ENCODE results near the gene VRK3.

- TF ChIP-seq FOSL2 (IDR thresholded peaks at IDR 0.05) (no peak), FOSL2 (CRISPR knock-in tag; IDR thresholded peaks at IDR 0.05) (no peak), CTCF (IDR thresholded peaks at IDR 0.05) (no peak), PHF8 (IDR thresholded peaks at IDR 0.05; ENCODE audit: borderline replicate concordance, low read depth) (no peak), CHD2 (IDR thresholded peaks at IDR 0.05; ENCODE audit: low read length, partially characterized antibody) (no peak), REST (IDR thresholded peaks at IDR 0.05) (no peak), ESRRA (IDR thresholded peaks at IDR 0.05; ENCODE audit: borderline replicate concordance, low read length) (no peak), EP300 (IDR thresholded peaks at IDR 0.05) (no peak), POLR2AphosphoS2 (conservative IDR thresholded peaks at IDR 0.05; ENCODE audit: low read length) (no peak), E2F6 (IDR thresholded peaks at IDR 0.05; ENCODE audit: borderline replicate concordance, low read depth) (no peak), ZSCAN20 (CRISPR knock-in tag; IDR thresholded peaks at IDR 0.05) (no peak)
Observed at GRCh38 chr19:49988007-49988406, 37.2 kb downstream of the VRK3 start.
